ENCODE data around the gene METTL24. TPM values are rescaled to one million over a fixed set of nuclear protein-coding genes. Genes with fewer than 3 reads are reported as not detected.

METTL24 gene
- total RNA-seq, 4 donors from 2014 or later, result 2.6 to 12.6 (median 4.0) TPM

Other genes starting within 250 kb of the METTL24 start
- 10 to 100 TPM in 2 of 4 donors, 1 to 10 TPM in 2; 2.0 to 13.0 (median 7.7) TPM for gene WASF1, start 178.7 kb downstream of the METTL24 start, total RNA-seq
- gene CDC40, start 177.9 kb downstream of the METTL24 start, total RNA-seq, result 10 to 100 TPM; 27.4 to 32.0 (median 28.8) TPM
- gene DDO, start 57.2 kb upstream of the METTL24 start, total RNA-seq, result 1 to 10 TPM; 2.5 to 5.0 (median 2.6) TPM
- under 1 TPM in 1 of 4 donors, not detected in 3; 0.27 TPM for gene SLC22A16, start 118.3 kb upstream of the METTL24 start, total RNA-seq